GM04503 (cell line): Measurements from ENCODE around the gene ZNF436.
"Not testable (repeated sequence)": the region's sequence is repeated elsewhere in the genome, so short reads cannot be mapped to it uniquely, and the experiment has no call there.

Experiments used
- DNase-seq: peaks from one replicate; pipeline ENCODE4 v3.0.0-alpha.2; 2012; ENCODE audit warnings: low read depth

The ZNF436 gene

GRCh38 chr1:23392125-23392855, 22.7 kb upstream of the ZNF436 start:
- no peak for DNase-seq

GRCh38 chr1:23389837-23390321, 20.2 kb upstream of the ZNF436 start:
- no peak for DNase-seq

- no peak for DNase-seq
Observed at GRCh38 chr1:23387494-23387893, 17.9 kb upstream of the ZNF436 start.

- no peak for DNase-seq
Observed at GRCh38 chr1:23385119-23385621, 15.5 kb upstream of the ZNF436 start.

GRCh38 chr1:23384312-23385058, 14.8 kb upstream of the ZNF436 start:
- DNase-seq = no peak

- DNase-seq = no peak
Observed at GRCh38 chr1:23383577-23384311, 14.1 kb upstream of the ZNF436 start.

DNA sequence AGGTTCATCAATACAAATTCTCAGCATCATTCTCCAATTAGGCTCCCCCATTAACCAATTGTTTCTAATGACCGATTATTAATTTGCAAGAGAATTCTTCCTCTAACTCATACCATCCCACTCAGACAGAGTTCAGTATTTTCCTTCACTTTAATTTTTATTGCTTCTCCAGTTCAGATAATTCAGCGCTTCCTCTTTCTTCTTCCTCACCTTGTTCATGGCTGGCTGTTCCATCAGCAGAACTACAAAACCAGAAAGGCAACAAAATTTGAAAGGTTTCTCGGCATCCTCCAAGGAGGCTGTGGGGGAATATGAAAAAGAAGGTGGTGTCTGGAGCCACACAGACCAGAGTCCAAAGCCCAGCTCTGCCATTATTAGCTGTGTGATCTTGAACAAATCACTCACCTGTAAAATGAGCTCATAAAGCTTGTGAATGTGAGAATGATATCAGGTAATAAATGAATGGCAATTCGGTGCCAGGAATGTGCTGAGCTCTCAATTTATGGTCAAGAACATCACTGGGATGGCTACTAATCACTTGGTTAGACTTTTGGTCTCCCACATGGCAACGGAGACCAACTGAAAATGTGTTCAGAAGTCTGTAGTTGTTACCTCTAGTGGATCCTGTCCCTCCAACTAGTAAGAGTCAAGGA, 11.7 kb upstream of the ZNF436 start:
- no peak for DNase-seq

- DNase-seq = no peak
Observed at GRCh38 chr1:23380719-23381118, 11.1 kb upstream of the ZNF436 start.

GRCh38 chr1:23380236-23380635, 10.6 kb upstream of the ZNF436 start:
- not testable (repeated sequence) for DNase-seq

GRCh38 chr1:23376890-23377811, 7.5 kb upstream of the ZNF436 start:
- DNase-seq = no peak

- DNase-seq = not testable (repeated sequence)
Observed at GRCh38 chr1:23374079-23374735, 4.6 kb upstream of the ZNF436 start.

DNA sequence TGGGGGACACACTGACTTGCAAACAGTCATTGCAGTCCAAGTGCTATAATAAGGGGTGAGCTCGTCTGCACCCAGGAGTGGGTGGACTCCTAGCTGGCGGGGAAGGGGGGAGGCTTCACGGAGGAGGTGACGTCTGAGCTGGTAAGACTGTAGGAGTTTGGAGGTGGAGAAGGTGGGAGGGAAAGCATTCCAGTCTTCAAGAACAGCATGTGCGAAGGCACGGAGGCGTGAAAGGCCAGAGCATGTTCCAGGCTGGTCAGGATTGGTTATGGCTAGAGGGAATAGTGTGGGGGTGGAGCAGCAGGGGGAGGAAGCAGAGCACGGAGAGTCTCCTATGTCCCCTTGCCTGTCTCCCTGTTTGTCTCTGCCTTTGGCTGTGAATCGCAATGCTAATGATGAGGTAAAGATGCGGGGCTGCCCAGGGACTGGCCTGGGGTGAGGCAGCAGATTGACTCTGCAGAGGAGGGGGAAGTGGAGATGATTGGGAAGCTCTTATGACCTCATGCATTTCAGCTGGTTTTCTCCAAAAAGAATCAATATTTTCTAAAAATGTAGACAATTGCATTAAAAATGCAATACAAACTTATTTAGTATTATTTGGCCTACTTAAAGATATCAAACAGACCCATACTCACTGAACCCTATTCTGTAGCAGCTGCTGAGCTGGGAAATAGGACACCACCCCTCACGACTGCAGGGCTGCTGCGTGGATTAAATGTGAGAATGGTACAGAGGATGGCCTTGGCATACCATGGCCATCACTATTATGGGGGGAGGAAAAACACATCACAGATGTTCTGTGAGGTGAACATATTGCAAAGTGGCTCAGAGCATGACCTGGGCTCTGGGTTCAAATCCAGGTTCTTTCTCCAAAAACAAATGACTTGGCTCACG, 2.6 kb upstream of the ZNF436 start:
- DNase-seq = no peak

- DNase-seq = no peak
Observed at GRCh38 chr1:23370709-23371584, 1.3 kb upstream of the ZNF436 start.

- DNase-seq = no peak
Observed at GRCh38 chr1:23370330-23370708, 683 bp upstream of the ZNF436 start.

GRCh38 chr1:23368562-23369334, 888 bp downstream of the ZNF436 start:
- DNase-seq = no peak

GRCh38 chr1:23367791-23368561, 1.7 kb downstream of the ZNF436 start:
- DNase-seq = peak; percentile 93

DNA sequence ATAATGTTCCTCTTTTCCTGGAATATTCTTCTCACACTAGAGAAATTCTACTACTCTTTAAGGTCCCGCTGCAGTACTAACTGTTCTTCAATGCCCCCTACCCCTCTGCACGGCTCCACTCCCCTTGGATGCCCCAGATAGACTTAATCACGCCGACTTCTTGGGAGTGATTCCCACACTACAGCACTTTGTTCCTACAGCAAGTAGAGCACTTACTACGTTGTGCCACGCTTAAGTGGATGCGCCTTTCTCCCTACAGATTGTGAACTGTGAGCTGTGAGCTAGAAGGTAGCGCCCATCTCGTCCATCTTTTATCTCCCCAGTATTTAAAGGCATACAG, 2.2 kb downstream of the ZNF436 start:
- no peak for DNase-seq
